Nephron progenitor cell (in vitro differentiated cells): ENCODE data around the gene SMARCD3.

Experiments
- DNase-seq: peaks from one replicate; pipeline ENCODE4 v3.0.0; 2021
- H3K27ac Mint-ChIP-seq: 2 replicates; pipeline ENCODE4 v1.8.0; 2021; ENCODE audit warnings: mild to moderate bottlenecking, moderate library complexity, mixed read lengths
- H3K27me3 Mint-ChIP-seq: 2 replicates; pipeline ENCODE4 v1.8.0; 2021; ENCODE audit warnings: mild to moderate bottlenecking, low read depth, mixed read lengths; ENCODE audit not compliant: poor library complexity
- H3K36me3 Mint-ChIP-seq: 2 replicates; pipeline ENCODE4 v1.8.0; 2021; ENCODE audit warnings: low read depth, mixed read lengths
- H3K4me1 Mint-ChIP-seq: 2 replicates; pipeline ENCODE4 v1.8.0; 2021; ENCODE audit warnings: mixed read lengths
- H3K4me3 Mint-ChIP-seq: 2 replicates; pipeline ENCODE4 v1.8.0; 2021; ENCODE audit warnings: mild to moderate bottlenecking, moderate library complexity, mixed read lengths
- H3K9me3 Mint-ChIP-seq: 2 replicates; pipeline ENCODE4 v1.8.0; 2021; ENCODE audit warnings: mild to moderate bottlenecking, moderate library complexity, mixed read lengths
- CTCF ChIP-seq: fragments of 200-600 bp; sonication (generic); IDR thresholded peaks from 2 replicates; pipeline ENCODE4 v1.5.0; 2021; ENCODE audit warnings: antibody characterized with exemption

The SMARCD3 gene

GRCh38 chr7:151229249-151229648 is 19.2 kb downstream of the SMARCD3 start:
- Mint-ChIP-seq H3K27me3 (peaks cover 3% of the 10 kb centered on the region), H3K36me3 (peaks cover 13% of the 10 kb centered on the region), H3K4me3 (no peak overlapping the region), H3K9me3 (no peaks in the 10 kb centered on the region), H3K27ac (no peak overlapping the region), H3K4me1 (peaks cover 66% of the 10 kb centered on the region)
- no peak for TF ChIP-seq CTCF
- no peak for DNase-seq

- peaks cover 18% of the 10 kb centered on the region for H3K36me3 Mint-ChIP-seq
- peak overlapping the region; percentile 95 for H3K4me3 Mint-ChIP-seq
- H3K4me1 Mint-ChIP-seq: peaks cover 56% of the 10 kb centered on the region
- peak overlapping the region; percentile 89 for H3K27ac Mint-ChIP-seq
- no peaks in the 10 kb centered on the region for H3K9me3 Mint-ChIP-seq
- DNase-seq: no peak
- H3K27me3 Mint-ChIP-seq: peaks cover 3% of the 10 kb centered on the region
- no peak for TF ChIP-seq CTCF
Measured at GRCh38 chr7:151228024-151228866, 20.2 kb downstream of the SMARCD3 start.

- Mint-ChIP-seq H3K27ac (peak within 1 kb of the TSS; percentile 98), H3K9me3 (no peaks in the 10 kb centered on the region), H3K36me3 (peaks cover 27% of the 10 kb centered on the region), H3K27me3 (peaks cover 3% of the 10 kb centered on the region), H3K4me3 (peak within 1 kb of the TSS; percentile 95), H3K4me1 (peaks cover 50% of the 10 kb centered on the region)
- peak; percentile 99 for DNase-seq
- no peak for TF ChIP-seq CTCF
Measured at GRCh38 chr7:151226875-151227782, 21.4 kb downstream of the SMARCD3 start, which contains the start of gene ABCF2. Gene ABCF2 (minus strand): TSS chr7:151227205. CDS start chr7:151226458, 747 bp downstream.

- TF ChIP-seq CTCF: no peak
- H3K27me3 Mint-ChIP-seq: peaks cover 1% of the 10 kb centered on the region
- peaks cover 29% of the 10 kb centered on the region for H3K36me3 Mint-ChIP-seq
- no peaks in the 10 kb centered on the region for H3K9me3 Mint-ChIP-seq
- H3K4me1 Mint-ChIP-seq: peaks cover 44% of the 10 kb centered on the region
- peak overlapping the region; percentile 95 for H3K4me3 Mint-ChIP-seq
- DNase-seq: no peak
- H3K27ac Mint-ChIP-seq: peak overlapping the region; percentile 98
Measured at GRCh38 chr7:151226560-151226874, 22.0 kb downstream of the SMARCD3 start.

- peaks cover 30% of the 10 kb centered on the region for H3K36me3 Mint-ChIP-seq
- H3K9me3 Mint-ChIP-seq: no peaks in the 10 kb centered on the region
- no peak for TF ChIP-seq CTCF
- peaks cover 39% of the 10 kb centered on the region for H3K4me1 Mint-ChIP-seq
- no peaks in the 10 kb centered on the region for H3K27me3 Mint-ChIP-seq
- H3K4me3 Mint-ChIP-seq: peak overlapping the region; percentile 95
- no peak overlapping the region for H3K27ac Mint-ChIP-seq
- DNase-seq: no peak
Measured at GRCh38 chr7:151225948-151226510, 22.5 kb downstream of the SMARCD3 start.
